GM19372 (cell line): ENCODE data around the gene ELMO1.
A peak's percentile ranks its signal among the peaks of the same experiment; 100 is the strongest.

Experiments
- ATAC-seq: cut with Tn5 transposase; IDR thresholded peaks from one replicate; pipeline ENCODE4 v1.9.1; 2021; ENCODE audit warnings: mild to moderate bottlenecking, low read depth, moderate library complexity; ENCODE audit not compliant: unreplicated experiment

ELMO1 gene

GRCh38 chr7:37448636-37449361 is at the start of gene ELMO1:
Gene ELMO1 (minus strand): TSS chr7:37448864. CDS start chr7:37342690, 106,174 bp downstream.
- ATAC-seq: peak; percentile 92

- ATAC-seq: no peak
Measured at GRCh38 chr7:37497576-37497975, 48.9 kb upstream of the ELMO1 start.

DNA sequence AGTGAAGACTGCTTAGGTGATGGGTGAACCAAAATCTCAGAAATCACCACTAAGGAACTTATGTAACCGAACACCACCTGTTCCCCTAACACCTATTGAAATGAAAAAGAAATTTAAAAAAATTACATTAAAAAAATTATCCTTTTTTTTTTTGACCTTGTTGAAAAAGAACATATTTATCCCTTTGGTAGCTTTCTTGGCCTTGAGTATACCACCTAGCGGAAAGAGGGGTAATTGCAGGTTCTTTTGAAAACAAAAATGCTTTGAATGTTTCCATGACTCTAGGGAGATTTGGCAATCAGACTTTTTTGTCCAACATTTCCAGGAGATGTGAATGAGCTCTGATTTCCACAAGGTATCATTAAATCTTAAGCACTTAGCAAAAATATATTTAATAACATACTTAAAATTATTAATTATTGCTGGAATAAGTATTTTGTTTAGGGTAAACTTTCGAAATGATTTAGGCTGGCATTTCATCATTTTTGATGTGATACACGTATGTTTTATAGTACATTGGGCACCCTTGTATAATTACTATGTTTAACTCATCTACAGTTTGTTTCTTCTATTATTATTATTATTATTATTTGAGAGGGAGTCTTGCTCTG is 47.0 kb upstream of the ELMO1 start:
- ATAC-seq: no peak

GRCh38 chr7:37494926-37495325 is 46.3 kb upstream of the ELMO1 start:
- ATAC-seq: no peak

GRCh38 chr7:37493810-37494209 is 45.1 kb upstream of the ELMO1 start:
- ATAC-seq: no peak

- no peak for ATAC-seq
Measured at GRCh38 chr7:37493123-37493522, 44.5 kb upstream of the ELMO1 start.

GRCh38 chr7:37491919-37492694 is 43.4 kb upstream of the ELMO1 start:
- no peak for ATAC-seq

DNA sequence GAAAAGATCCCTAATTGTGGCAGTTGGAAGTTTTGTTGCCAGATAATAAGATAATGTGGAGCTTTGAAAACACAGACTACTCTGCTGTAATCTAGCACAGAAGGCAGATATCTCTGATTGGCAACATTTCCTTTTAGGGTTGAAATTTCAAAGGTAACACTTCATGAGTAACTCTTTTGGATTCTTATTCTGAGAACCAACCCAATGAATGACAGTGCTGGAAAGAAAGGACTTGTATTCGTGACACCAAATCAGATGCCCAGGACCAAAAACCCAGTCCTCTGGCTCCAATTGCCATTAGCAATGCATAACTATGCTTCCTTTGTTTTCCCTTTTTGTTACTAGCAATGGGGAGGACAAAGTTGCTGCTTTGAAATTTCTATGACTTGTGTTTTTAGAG is 41.0 kb upstream of the ELMO1 start:
- no peak for ATAC-seq

GRCh38 chr7:37488163-37488764 is 39.6 kb upstream of the ELMO1 start:
- no peak for ATAC-seq

- ATAC-seq: no peak
Measured at GRCh38 chr7:37484426-37485073, 35.9 kb upstream of the ELMO1 start.

DNA sequence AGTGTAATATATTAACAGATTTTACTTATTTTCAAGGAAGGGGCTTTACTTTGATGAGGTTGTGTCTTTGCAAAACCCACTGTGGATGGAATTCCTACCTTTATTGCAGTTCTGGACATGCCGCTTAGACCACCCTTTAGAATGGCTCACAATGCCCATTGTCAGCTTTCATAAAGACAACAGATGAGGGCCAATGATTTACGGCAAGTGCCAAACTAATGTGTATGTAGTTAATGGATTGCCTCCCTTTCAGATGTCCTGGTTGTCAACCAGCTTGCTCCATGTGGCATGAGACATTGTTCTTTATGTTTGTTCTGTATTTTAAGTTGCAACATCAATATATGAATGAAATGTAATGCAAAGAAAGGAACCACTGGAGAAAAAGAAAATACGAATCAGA is 35.0 kb upstream of the ELMO1 start:
- ATAC-seq: no peak

DNA sequence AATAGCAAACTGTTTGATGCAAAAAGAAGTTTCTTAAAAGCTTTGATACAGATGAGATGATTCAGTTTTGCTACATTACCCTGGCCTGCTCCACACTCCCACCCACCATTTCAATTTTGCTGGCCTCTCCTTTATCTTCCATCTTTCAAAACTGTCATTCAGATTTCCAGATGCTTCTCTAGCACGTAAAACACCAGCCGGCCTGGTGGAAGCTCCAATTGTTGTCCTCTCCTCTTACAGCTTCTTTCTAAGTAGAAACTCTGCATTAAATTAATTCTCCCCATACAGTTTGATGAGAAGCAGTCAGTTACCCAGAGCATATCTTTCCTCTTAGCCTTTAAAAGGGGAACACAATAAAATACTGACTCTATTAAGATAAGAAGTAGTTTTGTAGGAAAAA is 34.3 kb upstream of the ELMO1 start:
- no peak for ATAC-seq

GRCh38 chr7:37482505-37482904 is 33.8 kb upstream of the ELMO1 start:
- ATAC-seq: no peak

GRCh38 chr7:37481722-37482288 is 33.1 kb upstream of the ELMO1 start:
- ATAC-seq: no peak

DNA sequence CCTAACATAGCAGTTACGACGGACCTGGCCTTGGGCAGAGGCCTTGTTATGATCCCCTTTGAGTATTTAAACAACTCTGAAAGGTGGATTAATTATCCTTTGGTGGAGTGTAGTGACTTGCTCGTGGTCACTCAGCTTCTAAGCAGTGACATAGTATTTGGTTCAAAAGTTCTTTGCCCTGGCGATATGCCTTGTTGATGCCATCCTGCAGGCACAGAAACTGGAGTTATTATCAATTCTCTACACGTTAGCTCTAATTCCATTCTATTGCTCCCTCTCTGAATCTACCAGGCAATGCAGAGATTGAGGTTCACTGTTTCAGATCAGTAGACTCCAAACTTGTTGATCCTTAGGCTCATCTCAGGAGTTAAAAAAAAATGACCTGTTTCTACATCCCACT is 32.5 kb upstream of the ELMO1 start:
- no peak for ATAC-seq

DNA sequence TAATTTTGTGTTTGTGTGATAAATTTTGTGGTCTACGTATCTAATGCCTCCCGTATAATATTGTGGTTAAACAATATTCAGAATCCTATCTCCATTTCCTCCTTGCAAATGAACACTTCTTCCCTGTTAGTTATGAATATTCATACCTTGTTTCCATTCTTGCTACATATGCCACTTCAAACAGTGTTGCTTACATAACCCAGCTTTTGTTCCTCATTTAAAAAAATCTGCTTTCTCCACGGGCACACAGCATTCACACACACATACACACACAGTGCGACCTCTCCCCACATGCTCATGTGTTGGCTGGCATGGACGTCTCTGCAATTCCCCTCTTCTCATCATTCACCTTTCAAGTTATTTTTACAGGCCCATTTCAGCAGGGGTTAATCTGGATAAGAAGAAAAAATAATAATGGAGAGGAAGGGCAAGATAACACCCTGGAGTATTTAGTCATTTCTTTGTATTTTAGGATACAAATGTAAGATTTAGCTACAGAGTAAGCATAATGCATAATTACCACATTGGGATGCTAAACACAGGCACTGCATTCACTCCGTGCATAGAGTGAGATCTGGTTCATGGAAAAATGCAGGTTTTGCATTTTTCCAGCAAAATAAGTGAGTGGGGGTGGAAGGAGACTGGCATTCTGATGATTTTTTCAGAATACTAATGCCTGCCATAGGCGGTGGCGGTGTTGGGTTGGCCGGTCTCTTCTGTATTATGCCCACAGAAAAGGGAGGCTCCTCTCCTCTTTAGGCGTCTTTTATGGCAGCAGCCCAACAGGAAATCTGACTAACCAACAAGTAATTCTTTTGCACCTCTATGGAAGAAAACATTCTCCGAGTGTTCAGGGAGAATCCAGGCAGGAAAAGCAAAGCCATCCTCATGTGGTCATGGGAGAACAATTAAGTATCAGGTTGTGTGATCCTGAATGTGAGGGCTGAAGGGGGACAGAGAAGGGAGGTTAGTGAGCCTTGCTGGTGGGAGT is 31.7 kb upstream of the ELMO1 start:
- ATAC-seq: no peak

DNA sequence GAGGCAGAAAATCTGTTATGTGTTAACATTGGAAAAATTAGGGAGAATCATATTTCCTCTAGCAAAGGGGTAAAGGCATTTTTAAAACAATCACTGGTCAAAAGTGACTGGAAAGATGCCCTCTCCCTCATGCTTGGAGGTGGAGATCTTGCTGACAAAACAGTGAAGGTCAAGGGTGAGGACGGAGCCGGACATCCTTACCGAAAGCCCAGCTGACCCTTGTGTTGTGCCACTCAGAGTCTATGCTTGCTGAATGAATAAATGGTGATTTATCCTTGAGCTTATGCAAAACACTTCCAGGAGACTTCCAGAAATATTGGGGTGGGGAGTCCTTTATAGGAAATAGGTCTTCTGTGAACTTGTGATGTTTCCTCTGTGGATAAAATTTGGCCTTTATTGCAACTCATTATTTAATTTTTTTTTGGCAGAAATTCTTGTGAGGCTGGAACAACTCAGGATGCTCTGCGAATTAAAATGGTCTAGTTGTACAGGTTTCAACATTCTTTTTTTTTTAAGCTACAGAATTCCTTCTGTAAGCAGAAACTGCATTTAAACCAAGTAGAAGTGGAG is 28.3 kb upstream of the ELMO1 start:
- ATAC-seq: no peak

DNA sequence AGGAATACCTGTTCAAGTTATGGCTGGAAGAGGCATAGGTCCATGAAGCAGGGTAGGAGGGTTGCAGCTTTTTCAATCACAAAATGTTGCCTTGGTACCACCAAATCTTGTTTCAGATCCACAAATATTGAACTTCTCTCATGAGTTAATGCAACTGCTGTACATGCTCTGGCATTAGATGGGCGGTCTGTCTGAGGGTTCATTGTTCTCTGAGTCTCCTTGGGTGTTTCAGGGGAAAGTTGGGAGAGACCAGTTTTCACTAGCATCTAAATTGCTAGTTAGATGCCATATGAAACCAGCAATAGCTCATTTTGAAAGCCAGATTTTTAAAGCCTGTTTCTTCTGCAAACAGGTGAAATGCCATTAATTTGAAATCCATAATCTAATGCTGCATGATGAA is 27.8 kb upstream of the ELMO1 start:
- ATAC-seq: no peak

- no peak for ATAC-seq
Measured at GRCh38 chr7:37475646-37476045, 27.0 kb upstream of the ELMO1 start.
